AG08395 (cell line): ENCODE measurements around the gene ESR1.
"Not testable (repeated sequence)": the region's sequence is repeated elsewhere in the genome, so short reads cannot be mapped to it uniquely, and the experiment has no call there.

ENCODE experiments used
- DNase-seq: peaks from one replicate; pipeline ENCODE4 v3.0.0; 2012; ENCODE audit warnings: mixed read lengths, low spot score

ESR1 gene

DNA sequence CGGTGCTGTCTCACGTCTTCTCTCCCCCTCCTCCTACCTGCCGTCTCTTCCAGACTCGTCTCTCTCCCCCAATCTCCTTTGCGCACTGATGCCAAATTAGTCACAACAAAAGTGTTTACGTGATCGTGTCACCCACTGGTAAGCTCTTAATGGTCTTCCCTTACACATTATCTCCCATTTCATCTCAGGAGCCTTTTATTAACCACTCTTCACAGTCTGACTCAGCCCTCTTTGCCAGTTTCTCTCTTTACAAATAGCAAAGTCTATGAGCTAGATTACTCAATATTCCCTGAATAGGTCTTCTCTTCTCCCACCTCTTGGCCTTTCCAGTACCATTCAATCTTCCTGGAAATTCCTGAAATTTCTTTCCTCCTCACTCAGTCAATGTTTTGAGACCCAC, 247.0 kb downstream of the ESR1 start:
- DNase-seq: no peak

DNA sequence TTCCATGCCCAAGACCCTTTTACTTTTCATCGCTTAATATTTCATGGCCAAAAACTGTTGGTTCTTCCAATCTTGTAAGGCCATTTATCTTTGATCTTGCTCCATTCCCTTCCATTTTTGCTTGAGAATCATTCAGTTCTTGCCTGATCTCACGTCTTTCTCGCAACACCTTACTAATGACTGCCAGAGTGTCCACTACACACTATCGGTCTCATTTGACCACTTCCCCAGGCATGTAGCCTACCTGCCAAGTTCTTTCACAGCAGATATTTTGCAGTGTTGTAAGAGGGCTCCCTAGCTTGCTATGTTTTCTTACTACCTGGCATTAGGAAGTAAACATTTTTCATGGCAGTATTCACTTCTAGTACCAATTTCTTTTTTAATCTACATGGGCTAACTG, 248.0 kb downstream of the ESR1 start:
- DNase-seq: no peak

DNA sequence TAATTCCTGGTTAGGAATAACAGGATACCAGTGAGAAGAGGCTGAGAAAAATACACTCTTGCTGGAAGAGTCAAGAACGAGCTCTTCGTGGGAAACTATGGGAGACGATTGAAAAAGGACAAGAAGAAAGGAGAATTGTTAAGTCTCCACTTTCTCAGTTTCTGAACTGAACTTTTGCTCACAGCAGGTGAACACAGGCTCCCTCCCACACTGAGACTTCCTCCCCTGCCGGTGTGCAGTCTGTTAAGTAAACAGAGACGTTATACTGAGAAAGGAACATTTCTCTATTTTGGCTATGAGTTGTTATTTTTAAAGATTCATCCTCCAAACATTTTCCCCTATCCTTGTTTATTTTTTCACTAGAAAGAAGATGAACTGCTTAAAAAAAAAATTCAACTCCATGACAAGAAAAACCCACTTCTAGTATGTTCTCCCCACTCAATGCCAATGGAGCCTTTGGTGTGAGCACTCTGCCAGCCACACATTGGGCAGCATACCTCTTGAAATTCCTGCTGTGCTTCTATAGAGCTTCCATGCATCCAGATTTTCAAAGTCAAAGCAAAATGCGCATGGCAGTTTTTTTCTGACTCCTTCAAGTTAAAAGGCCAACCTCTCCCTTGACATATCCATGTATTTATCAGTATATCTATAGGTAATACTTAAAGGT, 250.5 kb downstream of the ESR1 start:
- DNase-seq: no peak

GRCh38 chr6:152059909-152060308, 252.4 kb downstream of the ESR1 start:
- DNase-seq: no peak

DNA sequence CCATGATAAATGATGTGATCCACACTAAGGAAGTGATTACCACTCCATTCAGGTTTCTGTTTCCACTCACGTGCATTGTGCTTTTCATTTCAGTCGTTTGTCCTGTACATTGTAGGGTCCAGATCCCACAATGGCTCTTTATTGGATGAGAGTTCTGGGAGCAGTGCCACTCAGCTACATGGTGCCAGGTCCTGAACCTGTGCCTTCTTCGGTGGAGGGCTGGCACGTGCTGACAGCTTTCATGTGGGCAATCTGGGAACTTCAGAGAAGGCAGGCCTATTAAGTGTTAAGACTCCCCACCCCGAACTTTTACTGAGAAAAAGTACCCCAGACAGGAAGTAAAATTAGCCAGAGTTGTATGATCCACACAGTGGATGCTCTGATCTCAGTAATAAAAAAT, 255.0 kb downstream of the ESR1 start:
- no peak for DNase-seq

DNA sequence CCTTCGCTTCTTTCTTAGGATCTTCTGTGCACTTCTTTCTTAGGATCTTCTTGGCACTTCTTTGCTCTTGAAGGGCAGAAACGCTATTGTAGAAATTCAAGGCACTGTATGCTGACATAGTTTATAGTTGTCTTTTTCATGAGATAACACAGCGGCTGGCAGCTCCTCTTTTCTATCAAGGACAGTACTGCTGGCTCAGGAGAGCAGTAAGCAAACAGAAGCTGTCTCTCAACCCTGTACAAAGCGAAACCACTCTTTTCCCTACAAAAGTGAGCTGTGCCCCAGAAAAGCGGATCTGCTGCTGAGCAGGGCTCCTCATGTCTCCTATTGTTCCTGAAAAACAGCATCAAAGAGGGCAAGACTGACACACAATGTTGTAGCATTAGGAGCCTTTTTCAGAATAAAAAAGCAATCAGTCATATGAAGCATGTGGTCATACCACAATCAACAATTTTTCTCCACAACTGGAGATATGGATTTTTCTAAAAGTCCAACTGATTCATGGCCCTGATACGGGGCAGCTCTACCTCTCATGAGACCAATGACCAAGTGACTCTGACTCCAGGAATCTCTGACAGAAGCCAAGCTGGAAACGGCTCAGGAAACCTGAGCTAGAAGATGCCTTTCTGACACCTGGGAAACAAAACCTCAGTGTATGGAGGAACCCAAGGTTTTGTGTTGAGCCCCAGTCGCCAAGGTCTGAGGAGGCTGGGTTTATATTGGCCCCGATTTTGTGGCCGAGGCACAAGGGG, 255.9 kb downstream of the ESR1 start:
- no peak for DNase-seq

- DNase-seq: no peak
Measured at GRCh38 chr6:152068622-152069261, 261.3 kb downstream of the ESR1 start.

DNA sequence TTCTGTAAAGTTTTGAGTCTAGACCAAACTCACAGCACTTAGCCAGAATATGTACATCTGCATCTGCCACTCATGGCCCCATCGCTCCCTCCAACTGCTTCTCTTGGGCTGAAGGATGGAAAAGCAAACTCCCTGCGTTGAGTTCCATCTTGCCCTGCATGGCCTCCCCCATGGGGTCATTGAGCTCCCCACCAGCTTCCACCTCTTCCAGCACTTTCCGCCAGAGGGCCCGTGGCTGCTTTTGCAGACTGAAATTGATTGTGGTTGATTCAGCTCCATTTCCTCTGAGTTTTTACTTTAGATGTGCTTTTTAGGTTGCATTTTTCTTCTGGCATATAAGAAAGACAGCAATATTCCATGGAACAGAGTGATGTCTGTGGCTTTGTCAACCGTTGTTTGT, 263.1 kb downstream of the ESR1 start:
- DNase-seq: no peak

- DNase-seq: no peak
Measured at GRCh38 chr6:152071318-152071717, 263.8 kb downstream of the ESR1 start.

- no peak for DNase-seq
Measured at GRCh38 chr6:152071843-152072242, 264.4 kb downstream of the ESR1 start.

DNA sequence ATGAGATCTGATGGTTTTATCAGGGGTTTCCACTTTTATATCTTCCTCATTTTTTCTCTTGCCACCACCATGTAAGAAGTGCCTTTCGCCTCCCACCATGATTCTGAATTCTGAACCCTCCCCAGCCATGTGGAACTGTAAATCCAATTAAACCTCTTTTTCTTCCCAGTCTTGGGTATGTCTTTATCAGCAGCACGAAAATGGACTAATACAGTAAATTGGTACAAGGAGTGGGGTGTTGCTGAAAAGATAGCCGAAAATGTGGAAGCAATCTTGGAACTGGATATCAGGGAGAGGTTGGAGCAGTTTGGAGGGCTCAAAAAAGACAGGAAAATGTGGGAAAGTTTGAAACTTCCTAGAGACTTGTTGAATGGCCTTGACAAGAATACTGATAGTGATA, 268.8 kb downstream of the ESR1 start:
- DNase-seq: not testable (repeated sequence)

- no peak for DNase-seq
Measured at GRCh38 chr6:152078001-152078400, 270.5 kb downstream of the ESR1 start.

GRCh38 chr6:152078804-152079203, 271.3 kb downstream of the ESR1 start:
- no peak for DNase-seq

- DNase-seq: no peak
Measured at GRCh38 chr6:152085451-152085921, 278.0 kb downstream of the ESR1 start.

DNA sequence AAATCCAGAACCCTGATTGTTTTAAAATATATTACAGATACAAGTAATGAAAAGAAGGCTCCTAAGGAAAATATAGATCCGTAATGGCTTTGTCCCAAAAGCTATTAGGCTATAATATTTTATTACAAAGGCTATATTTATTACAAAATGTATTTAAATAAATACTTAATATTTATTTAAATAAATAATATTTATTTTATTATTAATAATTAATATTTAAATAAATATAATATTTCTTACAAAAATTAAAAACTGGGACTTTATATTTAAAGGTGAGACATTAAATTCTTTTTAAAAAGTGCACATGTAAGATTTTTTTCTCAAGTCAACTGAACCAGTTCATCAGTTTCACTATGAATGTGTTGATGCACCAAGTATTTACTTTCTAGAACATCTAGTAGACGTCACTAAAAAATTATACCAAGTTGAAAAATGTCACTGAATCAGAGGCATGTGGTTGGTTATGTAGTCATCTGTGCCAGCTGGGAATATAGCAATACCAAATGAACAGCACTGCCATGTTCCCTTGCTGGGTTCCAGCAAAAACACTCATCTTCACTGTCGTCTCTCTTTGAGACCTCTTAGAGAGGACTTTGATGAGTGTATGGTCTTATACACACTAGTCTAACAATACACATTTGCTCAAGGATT, 278.9 kb downstream of the ESR1 start:
- no peak for DNase-seq

DNA sequence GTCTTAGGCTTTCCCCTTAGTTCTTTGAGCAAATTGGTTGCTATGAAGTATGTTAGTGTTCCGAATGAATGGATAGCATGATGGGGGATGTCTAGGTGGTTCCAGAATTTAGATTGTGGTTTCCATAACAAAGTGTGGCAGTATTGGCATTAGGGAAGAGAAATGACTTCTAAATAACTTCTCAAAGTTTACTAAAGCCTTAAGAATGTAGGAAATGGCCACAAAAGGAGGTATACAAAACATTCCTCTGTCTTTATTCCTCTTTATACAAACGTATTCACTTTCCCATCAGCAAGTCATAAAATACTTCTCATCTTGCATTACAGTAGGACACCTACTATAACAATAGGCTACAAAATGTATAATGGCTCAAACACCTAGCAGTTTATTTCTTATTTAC, 279.6 kb downstream of the ESR1 start:
- no peak for DNase-seq

DNA sequence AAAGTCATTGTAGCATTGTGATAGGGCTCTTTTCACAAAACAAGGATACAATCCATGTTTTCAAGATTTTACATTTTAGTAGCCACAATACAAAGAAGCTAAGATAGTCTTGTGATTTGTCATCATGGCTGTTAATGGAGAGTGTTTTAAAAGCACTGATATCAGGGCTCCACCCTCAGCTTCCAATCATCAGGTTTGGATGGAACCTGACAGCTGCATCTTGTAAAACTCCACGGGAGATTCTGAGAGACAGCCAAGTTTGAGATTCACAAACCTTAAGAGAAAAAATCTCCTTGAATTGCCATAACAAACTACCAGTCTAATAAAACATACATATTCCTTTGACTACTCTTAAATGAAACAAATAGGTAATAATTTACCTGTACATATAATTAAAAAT, 280.2 kb downstream of the ESR1 start:
- DNase-seq: no peak

- DNase-seq: peak; percentile 64
Measured at GRCh38 chr6:152089992-152090391, 282.5 kb downstream of the ESR1 start.

DNA sequence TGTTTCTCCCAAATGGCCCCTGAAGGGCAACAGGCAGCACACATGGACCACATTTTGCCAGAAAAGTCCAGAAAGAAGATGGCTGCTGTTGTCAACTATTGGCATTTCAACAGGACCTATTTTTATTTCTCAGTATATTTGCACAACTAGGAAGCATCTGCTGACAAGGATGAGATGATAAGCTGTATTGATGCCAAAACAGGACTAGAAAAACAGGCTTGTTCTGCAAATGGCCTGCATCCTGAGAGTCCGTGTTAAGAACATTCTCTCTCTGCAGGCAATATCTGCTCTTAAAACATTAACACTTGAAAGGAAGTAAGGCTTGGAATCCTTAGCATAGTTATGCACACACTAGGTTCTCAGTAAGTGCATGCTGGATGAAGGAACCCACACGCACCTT, 283.7 kb downstream of the ESR1 start:
- no peak for DNase-seq

DNA sequence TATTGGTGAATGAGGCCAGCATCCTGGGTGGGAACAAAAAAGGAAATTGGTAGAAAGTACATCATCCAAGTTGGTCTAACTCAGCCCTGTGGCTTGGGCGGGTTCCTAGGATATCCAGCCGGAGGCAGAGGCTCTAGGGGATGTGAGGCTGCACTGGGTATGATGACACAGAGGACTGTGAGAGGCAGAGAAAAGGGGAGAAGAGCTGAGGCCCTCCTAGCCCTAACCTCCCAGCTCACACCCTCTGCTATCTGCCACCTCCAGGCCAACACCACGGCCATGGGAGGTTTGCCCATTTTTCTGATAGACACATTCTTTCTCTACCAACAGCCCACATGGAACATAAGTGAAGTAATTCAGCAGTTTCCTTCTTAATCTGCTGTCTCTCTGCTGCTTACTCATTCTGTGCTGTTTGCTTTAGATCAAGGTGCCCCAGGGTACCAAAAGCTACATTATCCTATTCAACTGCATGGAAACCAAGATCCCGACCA, 284.4 kb downstream of the ESR1 start:
- DNase-seq: peak; percentile 61

DNA sequence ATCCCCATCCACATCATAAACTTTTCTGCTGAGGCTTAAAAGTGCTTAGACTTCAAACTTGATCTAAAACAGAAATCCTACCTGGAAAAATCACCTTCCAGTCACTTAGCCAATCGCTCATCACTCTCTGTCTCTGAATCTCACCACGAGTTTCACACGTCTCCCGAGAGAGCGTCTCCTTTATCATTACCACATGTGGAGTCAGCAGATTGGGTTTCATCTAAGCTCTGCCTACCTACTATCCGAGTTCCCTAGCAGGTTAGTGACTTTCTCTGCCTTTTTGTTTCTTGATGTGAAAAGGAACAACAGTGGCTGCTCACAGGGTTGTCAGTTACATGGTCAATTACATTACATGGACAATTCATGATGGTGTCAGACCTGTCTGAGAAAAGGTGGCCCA, 286.2 kb downstream of the ESR1 start:
- DNase-seq: no peak

DNA sequence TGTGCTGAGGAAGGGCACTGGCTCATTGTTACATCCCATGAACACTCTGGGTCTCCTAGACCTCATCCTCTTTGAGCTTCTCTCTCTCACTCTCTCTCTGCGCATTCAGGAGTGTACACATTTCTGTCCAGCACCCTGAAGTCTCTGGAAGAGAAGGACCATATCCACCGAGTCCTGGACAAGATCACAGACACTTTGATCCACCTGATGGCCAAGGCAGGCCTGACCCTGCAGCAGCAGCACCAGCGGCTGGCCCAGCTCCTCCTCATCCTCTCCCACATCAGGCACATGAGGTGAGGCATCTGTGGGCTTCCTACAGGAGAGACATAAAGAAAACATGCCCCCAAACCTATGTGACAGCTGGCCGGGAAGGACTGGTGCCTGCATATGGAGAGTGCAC, 286.8 kb downstream of the ESR1 start:
- DNase-seq: no peak
